Measurements from ENCODE around the gene SYT7. TPM values are rescaled to one million over a fixed set of nuclear protein-coding genes. Genes with fewer than 3 reads are reported as not detected.

Gene SYT7
- total and polyA plus RNA-seq, 2 donors (not counting 1 experiment from before 2014, with no cell fraction given): not detected

- no peak overlapping the region for H3K27ac ChIP-seq (ENCODE audit: low read length in 2 of 2)
- ATAC-seq (ENCODE audit: low read depth) (no peak), DNase-seq (no peak)
- H3K27me3 ChIP-seq (replicated peaks in 1 of 4; ENCODE audit: control extremely low read depth in 1 of 4, control insufficient read depth in 3 of 4, insufficient read depth in 4 of 4, low read length in 3 of 4): peaks cover 0 to 37% (median 9%) of the 10 kb centered on the region in 4 experiments
- H3K4me2 ChIP-seq (replicated peaks; ENCODE audit: low read depth, low read length, poor library complexity, severe bottlenecking): no peak overlapping the region
- H3K4me3 Mint-ChIP-seq: no peak overlapping the region
- H3K4me1 ChIP-seq (ENCODE audit: control insufficient read depth in 2 of 2, insufficient read depth in 2 of 2, low read length in 2 of 2): peaks cover 11 to 14% of the 10 kb centered on the region in 2 donors
- H3K36me3 ChIP-seq (replicated peaks in 1 of 2; ENCODE audit: control extremely low read depth in 1 of 2, control insufficient read depth in 1 of 2, extremely low read depth in 1 of 2, insufficient read depth in 2 of 2, low read length in 1 of 2): no peaks in the 10 kb centered on the region
- no peak overlapping the region for H3K27ac Mint-ChIP-seq
- ChIA-PET POLR2A (no interaction called here), CTCF (interaction anchor here (1.0 to 4.4 kb wide), 8 partner anchors 13 to 72 kb away, joined by 4 to 62 read pairs (median 12); a partner anchor contains a TSS)
- no peak overlapping the region for H3K4me3 ChIP-seq (ENCODE audit: control extremely low read depth in 1 of 5, extremely low read depth in 1 of 5, insufficient read depth in 1 of 5, low read depth in 2 of 5, low read length in 4 of 5)
- H3K9me3 Mint-ChIP-seq (ENCODE audit: insufficient read depth): no peaks in the 10 kb centered on the region
- no peak overlapping the region for H3K9ac ChIP-seq (ENCODE audit: low read length)
- intact Hi-C loops (cut with micrococcal nuclease): no loop called here
- peaks cover 9% of the 10 kb centered on the region for H3K4me1 Mint-ChIP-seq
- no peak overlapping the region for H2AFZ ChIP-seq (ENCODE audit: insufficient read depth, low read depth, low read length, poor library complexity, severe bottlenecking)
- TF ChIP-seq EZH2 (IDR thresholded peaks at IDR 0.05; ENCODE audit: borderline replicate concordance, insufficient read depth, low read depth, low read length, poor library complexity, severe bottlenecking) (no peak), CTCF (IDR thresholded peaks at IDR 0.05) (no peak)
- H3K9me3 ChIP-seq (ENCODE audit: control extremely low read depth in 1 of 3, control insufficient read depth in 2 of 3, insufficient read depth in 1 of 3, low read length in 2 of 3): no peaks in the 10 kb centered on the region
- H3K79me2 ChIP-seq (ENCODE audit: control insufficient read depth, insufficient read depth, low read length): no peaks in the 10 kb centered on the region
- no peaks in the 10 kb centered on the region for H4K20me1 ChIP-seq (ENCODE audit: control insufficient read depth, insufficient read depth, low read length, poor library complexity, severe bottlenecking)
- WGBS (ENCODE audit: insufficient coverage): 86% methylated on average over 12 of the region's 23 CpGs
- peaks cover 38% of the 10 kb centered on the region for H3K27me3 Mint-ChIP-seq
Observed at GRCh38 chr11:61518032-61518795, 62.7 kb downstream of the SYT7 start.
